IPS DF 4.7 (cell line): Measurements from ENCODE around the gene MIOS.
"Not testable (repeated sequence)": the region's sequence is repeated elsewhere in the genome, so short reads cannot be mapped to it uniquely, and the experiment has no call there.

Experiments used
- DNase-seq: peaks from one replicate; pipeline ENCODE4 v3.0.0-alpha.2; 2013; ENCODE audit warnings: low spot score; ENCODE audit errors: extremely low read depth

The MIOS gene

GRCh38 chr7:7554649-7555575 lies 11.8 kb upstream of the MIOS start:
- no peak for DNase-seq

DNA sequence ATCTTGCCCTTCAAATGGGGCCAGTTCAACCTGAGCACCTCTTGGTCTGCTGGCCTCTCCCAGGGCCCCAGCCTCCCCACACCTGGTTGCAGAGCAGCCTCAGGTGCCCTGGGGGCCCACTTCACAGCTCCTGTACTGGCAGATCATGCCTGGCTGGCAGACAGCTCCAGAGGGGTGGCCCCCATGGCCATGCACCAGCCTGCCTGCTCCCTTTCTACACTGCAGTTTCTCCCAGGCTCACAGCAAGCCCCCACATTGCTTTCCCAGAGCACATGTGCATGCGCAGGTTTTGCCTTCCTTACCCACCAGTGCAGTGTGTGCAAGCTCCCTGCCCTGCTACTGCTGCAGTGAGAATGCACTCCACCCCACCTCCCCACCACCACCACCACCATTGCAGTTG lies 9.8 kb upstream of the MIOS start:
- no peak for DNase-seq

- no peak for DNase-seq
Observed at GRCh38 chr7:7557252-7557651, 9.4 kb upstream of the MIOS start.

DNA sequence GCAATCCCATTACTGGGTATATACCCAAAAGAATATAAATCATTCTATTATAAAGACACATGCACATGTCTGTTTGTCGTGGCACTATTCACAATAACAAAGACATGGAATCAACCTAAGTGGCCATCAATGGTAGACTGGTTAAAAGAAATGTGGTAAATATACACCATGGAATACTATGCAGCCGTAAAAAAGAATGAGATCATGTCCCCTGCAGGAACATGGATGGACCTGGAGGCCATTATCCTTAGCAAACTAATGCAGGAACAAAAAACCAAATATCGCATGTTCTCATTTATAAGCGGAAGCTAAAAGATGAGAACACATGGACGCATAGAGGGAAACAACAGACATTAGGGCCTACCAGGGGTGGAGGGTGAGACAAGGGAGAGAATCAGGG lies 5.1 kb upstream of the MIOS start:
- DNase-seq, result not testable (repeated sequence)

DNA sequence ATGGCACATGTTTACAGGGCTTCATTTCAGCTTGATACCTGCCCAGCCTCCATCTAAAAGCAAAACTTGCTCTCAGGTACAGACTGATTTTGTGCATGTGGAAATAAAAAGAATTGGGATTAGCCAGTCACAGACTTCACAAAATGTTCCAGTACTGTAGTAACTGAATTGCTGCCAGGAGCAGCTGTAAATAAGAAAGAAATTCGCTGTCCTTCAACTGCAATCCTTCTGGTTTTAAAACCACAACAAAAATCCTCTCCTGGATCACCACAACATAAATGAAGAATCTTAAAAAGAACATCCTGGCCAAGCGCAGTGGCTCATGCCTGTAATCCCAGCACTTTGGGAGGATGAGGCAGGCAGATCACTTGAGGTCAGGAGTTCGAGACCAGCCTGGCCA lies 3.9 kb upstream of the MIOS start:
- no peak for DNase-seq

GRCh38 chr7:7563269-7563668 lies 3.4 kb upstream of the MIOS start:
- no peak for DNase-seq

DNA sequence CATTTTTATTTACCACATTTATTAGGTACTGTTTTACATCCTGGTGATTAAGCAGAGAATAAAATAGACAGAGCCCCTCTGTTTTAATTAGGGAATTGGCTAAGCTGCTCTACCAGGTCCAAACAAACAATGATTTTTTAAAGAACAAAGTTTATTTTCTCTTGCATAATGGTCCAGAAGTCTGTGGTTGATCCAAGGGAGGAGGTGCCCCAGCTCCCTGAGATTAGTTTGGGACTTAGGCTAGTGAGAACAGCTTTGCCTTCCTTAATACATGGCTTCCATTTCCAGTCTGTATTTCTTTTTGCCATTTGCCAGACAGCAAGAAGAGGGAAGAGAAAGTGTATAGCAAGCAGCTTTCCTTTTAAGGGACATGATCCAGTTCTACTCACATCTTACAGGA lies 2.9 kb upstream of the MIOS start:
- DNase-seq, result no peak

DNA sequence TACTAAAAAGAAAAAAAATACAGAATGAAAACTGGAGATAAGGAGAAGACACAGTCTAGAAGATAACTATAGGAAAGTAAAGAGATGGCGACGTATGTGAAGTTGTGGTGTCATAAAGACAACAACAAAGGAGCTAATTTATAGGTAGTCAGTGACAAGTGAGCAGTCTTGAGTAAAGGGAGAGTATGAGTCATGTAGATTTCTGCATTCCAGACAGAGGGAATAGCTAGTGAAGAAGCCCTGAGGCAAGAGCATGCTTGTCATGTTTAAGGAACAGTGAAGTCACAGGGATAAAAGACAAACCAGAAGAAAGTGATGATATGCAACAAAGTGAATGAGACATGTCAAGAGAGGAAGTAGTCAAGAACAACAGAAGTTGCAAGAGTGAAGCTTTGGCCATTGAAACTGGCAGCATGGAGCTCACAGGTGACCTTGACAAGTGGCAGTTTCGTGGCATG lies 2.3 kb upstream of the MIOS start:
- no peak for DNase-seq

DNA sequence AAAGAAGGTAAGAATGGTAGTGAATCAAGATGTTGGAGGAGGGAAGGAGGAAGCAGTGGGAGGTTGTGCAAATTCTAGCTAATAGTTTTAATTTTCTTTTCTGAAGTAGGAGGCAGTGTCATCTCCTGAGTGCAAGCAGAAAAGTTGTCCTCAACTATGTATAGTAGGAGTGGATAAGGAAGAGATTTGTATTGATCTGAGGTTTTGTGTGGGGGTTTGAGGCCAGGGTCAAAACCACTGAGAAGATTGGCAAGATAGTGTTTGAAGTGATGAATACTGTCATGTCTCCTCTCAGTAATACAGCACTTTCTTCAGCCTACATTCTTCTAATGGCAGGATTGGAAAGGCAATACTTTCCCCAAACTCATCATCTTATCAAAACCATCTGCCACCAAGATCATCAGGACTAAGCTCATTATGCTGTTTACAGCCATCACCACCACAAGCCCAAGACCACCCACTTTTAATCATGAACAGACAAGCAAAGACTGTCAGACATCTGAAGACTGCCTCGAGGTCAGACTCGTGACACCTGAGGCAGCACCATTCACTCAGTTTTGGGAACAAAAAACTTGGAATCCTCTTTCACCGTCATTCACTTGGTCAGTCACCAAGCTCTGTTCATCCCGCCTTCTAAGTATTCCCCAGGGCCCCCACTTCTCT lies 1.5 kb upstream of the MIOS start:
- DNase-seq, result no peak

DNA sequence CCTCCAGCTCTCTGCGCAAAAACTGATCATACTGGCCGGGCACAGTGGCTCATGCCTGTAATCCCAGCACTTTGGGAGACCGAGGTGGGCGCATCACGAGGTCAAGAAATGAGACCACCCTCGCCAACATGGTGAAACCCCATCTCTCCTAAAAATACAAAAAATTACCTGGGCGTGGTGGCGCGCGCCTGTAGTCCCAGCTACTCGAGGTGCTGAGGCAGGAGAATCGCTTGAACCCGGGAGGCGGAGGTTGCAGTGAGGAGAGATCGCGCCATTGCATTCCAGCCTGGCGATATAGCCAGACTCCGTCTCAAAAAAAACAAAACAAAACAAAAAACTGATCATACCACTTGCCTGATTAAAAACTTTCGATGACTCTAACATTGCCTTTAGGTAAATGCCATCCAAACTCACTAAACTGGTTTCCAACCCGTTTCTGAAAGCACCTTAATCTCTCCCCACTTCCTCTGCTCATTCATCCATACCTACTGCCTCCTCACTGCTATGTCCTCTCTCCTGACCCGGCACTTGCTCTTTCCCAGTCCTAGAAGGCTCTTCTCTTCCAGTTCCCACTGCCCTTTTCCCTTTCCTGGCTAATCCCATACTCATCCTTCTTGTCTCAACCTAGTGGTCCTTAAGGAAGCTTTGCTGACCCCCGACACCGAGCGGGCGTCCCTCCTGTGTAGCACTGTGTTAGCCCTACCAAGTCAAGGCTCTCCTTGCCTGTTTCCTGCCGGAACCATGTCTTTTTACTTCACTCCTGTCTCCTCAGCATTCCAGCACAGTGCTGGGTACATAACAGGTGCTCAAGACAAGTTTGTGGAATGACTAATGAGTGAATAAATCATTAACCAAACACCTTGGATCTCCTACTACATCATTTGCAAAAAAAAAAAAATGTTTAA lies 686 bp upstream of the MIOS start:
- no peak for DNase-seq

DNA sequence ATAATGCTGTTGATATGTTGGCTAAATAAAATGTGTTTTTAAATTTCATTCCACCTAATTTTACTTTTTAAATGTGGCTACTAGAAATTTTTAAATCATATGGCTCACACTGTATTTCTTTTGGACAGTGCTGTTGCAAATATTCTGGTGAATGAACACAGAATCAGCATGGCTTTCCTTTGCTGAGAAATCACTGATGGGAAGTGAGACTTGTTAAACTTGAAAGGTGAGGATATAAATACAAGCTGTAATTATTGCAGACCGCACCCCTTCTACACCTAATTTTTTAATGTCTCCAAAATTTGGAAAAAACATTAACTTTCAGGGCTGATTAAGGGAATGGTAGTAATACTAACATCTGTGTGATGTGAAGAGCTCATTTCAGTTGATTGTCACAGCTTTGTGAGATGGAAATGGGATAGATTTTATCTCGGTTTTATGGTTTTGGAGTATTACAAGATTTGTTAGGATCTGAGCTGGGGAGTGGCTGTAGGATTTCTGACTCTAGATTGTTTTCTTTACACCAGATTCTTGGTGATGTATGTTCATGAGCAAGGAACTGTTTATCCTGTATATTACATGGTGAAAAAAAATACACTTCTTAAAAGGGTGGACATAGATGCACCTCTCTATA lies 1.3 kb downstream of the MIOS start:
- no peak for DNase-seq

DNA sequence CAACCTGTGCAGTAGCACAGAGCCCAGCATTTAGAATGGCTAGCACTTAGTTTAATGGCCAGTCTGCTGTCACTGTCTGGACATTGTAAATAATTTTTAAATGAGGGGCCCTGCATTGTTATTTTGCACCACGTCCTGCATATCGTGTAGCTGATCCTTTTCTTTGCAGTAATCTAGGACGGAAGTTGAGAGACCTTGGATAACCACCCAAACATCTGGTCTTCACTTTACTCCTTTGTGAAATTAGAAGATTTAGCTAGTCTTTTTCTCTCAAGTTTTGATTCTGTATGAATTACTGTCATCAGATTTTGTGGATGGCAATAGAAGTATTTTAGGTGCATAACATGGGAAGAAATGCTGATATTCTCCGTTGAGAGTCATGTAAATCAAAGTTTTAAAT lies 1.9 kb downstream of the MIOS start:
- DNase-seq, result no peak

DNA sequence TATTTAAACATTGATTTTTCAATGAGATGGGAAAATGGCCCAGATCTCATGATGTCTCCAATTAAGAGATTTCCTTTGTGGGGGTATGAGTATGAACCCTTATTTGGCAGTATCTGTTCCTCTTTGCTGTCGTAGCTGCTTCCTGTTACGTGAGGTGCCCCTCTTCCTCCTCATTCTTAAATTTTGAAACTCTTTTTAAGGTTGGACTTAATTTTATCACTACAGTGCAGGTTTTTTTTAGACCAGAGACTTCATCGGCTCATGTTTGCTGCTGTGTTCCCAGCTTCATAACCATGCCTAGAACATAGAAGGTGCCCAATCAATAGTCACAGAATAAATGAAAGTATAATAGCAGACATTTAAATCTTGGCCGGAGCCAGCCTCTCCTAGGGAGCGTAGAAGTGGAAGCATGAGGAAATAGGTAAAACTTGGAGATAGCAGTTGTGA lies 2.4 kb downstream of the MIOS start:
- no peak for DNase-seq

DNA sequence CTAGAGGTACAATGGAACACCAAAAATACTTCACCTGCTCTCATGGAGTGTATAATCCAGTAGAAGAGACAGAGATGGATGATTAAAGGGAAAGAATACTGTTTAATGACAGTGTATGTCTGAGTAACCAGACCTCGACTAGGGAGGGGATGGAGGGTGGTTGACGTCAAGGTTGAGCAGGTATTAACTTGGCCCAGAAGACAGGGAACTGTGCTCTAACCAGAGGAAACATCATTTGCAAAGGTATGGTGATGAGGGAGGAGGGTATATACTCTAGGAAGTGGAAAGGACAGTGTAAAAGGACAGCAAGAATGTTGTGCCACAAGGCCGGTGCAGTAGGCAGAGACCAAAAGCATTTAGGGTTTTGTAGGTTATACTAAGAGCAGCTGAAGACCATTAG lies 2.9 kb downstream of the MIOS start:
- DNase-seq, result no peak

- DNase-seq, result no peak
Observed at GRCh38 chr7:7570584-7570983, 3.9 kb downstream of the MIOS start.

GRCh38 chr7:7573701-7574100 lies 7.0 kb downstream of the MIOS start:
- no peak for DNase-seq

GRCh38 chr7:7576344-7576743 lies 9.7 kb downstream of the MIOS start:
- DNase-seq, result no peak

- no peak for DNase-seq
Observed at GRCh38 chr7:7577888-7578287, 11.2 kb downstream of the MIOS start.

DNA sequence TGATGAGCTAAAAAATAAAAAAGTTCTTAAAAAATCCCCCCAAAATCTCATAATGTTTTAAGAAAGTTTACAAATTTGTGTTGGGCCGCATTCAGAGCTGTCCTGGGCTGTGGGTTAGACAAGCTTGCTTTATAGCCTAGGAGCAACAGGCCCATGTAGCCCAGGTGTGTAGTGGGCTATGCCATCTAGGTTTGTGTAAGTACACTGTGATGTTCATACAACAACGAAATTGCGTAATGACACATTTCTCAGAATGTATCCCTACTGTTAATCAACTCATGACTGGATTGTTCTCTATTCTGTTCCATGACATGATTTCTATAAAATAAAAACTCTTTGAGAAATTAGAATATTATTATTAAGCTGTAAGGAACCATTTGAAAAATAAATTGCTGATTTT lies 13.0 kb downstream of the MIOS start:
- DNase-seq, result no peak

DNA sequence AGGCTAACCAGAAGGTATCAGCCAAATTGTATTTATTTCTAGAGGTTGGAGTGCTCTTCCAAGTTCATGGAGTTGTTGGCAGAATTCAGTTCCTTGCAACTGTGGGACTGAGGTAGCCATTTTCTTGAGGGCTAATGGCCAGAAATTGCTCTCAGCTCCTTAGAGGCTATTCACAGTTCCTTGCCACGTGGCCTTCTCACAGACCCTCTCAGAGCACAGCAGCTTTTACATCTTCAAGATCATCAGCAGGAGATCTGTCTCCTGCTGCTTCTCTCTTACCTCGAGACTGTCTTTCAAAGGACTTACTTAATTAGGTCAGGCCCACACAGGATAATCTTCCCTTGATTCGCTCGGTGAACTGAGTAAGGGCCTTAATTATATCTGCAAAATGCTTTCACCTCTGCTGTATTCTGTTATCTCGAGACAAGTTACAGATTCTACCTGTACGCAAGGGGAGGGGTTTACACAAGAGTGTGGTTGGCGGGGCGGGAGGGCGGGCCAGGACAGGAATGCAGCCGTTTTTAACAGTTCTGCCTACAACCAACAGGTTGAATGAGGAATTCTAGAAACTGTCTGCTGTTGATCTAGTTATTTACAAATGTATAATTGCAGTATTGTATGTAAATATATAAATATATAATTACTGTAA lies 15.0 kb downstream of the MIOS start:
- no peak for DNase-seq

GRCh38 chr7:7582596-7582995 lies 15.9 kb downstream of the MIOS start:
- DNase-seq, result no peak
